Uterus (tissue), 2 donors: ENCODE measurements around the gene CYS1.

Experiments used
- POLR2A ChIP-seq, 2 donors: fragments of 450-650 bp; IDR thresholded peaks; one replicate each; pipeline ENCODE4 v1.6.1; 2016; ENCODE audit warnings: antibody characterized with exemption in 2 of 2, mild to moderate bottlenecking in 1 of 2, moderate library complexity in 1 of 2
- TF ChIP-seq, protein P1 (sequence below), 4 experiments: fragments of 200-600 bp in 2 of 4; fragments of 450-650 bp in 2 of 4; sonication (generic) in 2 of 4; IDR thresholded peaks; one replicate each; pipeline ENCODE4 v1.5.1; 2016 to 2019; ENCODE audit warnings: antibody characterized with exemption in 4 of 4, mild to moderate bottlenecking in 2 of 4, moderate library complexity in 1 of 4

DNA sequence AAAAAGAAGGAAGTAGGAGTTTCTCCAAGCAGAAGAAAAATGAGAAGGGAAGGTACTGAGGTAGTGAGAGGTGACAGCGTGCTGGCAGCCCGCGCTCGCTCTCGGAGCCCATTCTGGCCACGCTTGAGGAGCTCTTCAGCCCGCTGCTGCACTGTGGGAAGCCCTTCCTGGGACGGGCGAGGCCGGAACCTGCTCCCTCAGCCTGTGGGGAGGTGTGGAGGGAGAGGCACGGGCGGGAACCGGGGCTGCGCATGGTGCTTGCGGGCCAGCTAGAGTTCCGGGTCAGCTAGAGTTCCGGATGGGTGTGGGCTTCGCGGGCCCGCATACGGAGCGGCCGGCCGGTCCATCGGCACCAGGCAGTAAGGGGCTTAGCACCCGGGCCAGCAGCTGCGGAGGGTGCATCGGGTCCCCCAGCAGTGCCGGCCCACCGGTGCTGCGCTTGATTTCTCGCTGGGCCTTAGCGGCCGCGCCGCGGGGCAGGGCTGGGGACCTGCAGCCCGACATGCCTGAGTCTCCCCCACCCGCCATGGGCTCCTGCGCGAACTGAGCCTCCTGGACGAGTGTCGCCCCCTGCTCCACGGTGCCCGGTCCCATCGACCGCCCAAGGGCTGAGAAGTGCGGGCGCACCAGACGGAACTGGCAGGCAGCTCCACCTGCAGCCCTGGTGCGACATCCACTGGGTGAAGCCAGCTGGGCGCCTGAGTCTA is 11.1 kb upstream of the CYS1 start:
- TF ChIP-seq POLR2A (IDR thresholded peaks at IDR 0.05), result no peak
- TF ChIP-seq, protein P1, sequence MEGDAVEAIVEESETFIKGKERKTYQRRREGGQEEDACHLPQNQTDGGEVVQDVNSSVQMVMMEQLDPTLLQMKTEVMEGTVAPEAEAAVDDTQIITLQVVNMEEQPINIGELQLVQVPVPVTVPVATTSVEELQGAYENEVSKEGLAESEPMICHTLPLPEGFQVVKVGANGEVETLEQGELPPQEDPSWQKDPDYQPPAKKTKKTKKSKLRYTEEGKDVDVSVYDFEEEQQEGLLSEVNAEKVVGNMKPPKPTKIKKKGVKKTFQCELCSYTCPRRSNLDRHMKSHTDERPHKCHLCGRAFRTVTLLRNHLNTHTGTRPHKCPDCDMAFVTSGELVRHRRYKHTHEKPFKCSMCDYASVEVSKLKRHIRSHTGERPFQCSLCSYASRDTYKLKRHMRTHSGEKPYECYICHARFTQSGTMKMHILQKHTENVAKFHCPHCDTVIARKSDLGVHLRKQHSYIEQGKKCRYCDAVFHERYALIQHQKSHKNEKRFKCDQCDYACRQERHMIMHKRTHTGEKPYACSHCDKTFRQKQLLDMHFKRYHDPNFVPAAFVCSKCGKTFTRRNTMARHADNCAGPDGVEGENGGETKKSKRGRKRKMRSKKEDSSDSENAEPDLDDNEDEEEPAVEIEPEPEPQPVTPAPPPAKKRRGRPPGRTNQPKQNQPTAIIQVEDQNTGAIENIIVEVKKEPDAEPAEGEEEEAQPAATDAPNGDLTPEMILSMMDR (IDR thresholded peaks at IDR 0.05), result no peak
